ENCODE data around the gene TIMM17B.
"Not testable (repeated sequence)": the region's sequence is repeated elsewhere in the genome, so short reads cannot be mapped to it uniquely, and the experiment has no call there.

Gene TIMM17B

GRCh38 chrX:48893556-48894348, 3.8 kb downstream of the TIMM17B start:
- no peak for DNase-seq

DNA sequence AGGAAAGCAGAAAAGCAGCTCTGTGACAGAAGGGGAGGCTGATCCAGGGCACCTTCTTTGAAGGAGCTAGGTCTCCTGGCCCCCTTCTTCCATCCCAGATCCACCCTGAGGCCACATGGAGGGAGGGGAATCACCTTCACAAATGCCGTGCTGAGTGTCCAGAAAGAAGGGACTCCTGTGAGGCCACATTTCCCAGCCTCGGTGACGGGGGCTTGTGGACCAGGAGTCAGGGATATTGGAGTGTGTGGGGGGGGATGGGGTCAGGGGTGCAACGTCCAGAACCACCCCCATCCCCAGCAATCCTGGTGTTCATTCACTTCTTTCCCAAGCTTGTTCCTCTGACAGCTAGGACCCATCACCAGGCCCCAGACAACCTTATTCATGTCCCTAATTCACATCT, 4.7 kb downstream of the TIMM17B start:
- DNase-seq = no peak

- peak; percentile 83 for DNase-seq
These were observed 5.9 kb downstream of the TIMM17B start for GRCh38 chrX:48891402-48892288.

DNA sequence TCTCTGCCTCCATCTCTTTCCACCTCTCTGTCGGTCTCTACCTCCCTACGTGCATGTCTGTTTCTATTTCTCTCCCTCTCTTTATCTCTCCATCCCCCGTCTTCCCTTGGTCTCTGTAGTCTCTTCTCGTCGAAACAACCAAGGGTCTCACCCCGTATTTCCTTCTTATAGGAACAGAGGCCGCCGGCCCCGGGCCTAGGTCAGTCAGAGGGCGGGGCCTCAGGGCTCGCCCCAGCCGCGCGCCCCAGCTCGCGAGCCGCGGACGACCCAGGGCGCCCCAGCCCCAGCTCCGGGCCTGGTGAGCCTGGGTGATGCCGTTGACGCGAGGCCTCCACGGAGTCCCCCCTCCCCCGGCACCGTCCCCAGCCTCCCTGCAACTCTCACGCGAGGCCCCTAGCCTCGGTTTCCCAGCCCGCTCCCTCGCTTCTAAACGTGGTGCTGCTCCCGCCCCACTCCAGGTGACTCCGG, 6.6 kb downstream of the TIMM17B start:
- DNase-seq = no peak

- no peak for DNase-seq
These were observed 7.2 kb downstream of the TIMM17B start for GRCh38 chrX:48890296-48890925.

DNA sequence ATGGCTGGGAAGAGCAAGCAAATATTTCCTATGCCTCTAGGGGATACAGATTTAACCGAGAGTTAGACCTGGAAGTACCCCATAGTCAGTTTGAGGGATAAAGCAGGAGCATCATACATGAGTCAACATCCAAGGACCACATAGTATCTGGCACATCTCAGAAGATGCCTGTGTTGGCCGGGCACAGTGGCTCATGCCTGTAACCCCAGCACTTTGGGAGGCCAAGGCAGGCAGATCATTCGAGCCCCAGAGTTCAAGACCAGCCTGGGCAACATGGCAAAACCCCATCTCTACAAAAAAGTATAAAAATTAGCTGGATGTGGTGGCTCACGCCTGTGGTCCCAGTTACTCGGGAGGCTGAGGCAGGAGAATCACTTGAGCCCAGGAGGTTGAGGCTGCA, 11.0 kb downstream of the TIMM17B start:
- DNase-seq = not testable (repeated sequence)

DNA sequence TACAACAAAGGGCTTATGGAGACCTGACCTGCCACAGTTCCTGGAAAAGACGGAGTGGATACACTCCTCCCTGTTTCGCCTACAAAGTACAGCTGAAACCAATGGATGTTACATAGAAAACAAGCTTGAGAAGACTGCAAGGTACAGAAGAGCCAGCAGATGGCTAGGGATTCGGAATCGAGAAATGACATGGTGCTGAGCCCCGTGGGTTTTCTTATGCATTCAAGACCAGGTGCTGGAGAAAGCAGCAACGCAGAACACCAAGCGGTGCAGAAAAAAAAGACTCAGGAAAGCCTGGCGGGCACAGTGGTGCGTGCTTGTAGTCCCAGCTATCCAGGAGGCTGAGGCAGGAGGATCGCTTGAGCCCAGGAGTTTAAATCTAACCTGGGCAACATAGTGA, 13.8 kb downstream of the TIMM17B start:
- DNase-seq = no peak

DNA sequence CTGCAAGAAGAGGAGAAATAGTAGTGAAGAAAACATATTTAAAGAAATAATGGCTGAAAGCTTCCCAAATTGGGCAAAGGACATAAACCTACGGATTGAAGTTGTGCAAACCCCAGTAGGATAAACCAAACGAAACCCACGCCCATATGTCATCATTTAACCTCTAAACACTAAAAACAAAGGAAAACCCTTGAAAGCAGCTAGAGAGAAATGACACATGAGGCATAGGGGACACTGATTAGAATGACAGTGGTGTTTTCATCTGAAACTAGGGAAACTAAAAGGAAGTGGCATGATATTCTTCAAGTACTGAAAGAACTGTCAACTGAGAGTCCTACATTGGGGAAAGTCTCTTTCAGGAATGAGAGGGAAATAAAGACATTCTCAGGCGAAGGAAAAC, 20.6 kb downstream of the TIMM17B start:
- not testable (repeated sequence) for DNase-seq

GRCh38 chrX:48872017-48872416, 25.6 kb downstream of the TIMM17B start:
- DNase-seq = not testable (repeated sequence)

- DNase-seq = no peak
These were observed 33.4 kb downstream of the TIMM17B start for GRCh38 chrX:48864210-48864609.

GRCh38 chrX:48854898-48855297, 42.7 kb downstream of the TIMM17B start:
- DNase-seq = no peak

- not testable (repeated sequence) for DNase-seq
These were observed 43.3 kb downstream of the TIMM17B start for GRCh38 chrX:48854121-48854804.

- DNase-seq = not testable (repeated sequence)
These were observed 44.1 kb downstream of the TIMM17B start for GRCh38 chrX:48853494-48853893.

DNA sequence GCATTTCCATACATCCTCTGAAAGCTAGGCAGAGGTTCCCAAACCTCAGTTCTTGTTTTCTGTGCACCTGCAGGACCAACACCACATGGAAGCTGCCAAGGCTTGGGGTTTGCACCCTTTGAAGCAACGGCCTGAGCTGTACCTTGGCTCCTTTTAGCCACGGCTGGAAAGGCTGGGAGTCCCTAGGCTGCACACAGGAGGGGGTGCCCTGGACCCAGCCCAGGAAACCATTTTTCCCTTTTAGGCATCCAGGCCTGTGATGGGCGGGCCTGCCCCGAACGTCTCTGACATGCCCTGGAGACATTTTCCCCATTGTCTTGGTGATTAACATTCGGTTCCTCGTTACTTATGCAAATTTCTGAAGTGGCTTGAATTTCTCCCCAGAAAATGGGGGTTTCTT, 44.7 kb downstream of the TIMM17B start:
- DNase-seq = no peak

DNA sequence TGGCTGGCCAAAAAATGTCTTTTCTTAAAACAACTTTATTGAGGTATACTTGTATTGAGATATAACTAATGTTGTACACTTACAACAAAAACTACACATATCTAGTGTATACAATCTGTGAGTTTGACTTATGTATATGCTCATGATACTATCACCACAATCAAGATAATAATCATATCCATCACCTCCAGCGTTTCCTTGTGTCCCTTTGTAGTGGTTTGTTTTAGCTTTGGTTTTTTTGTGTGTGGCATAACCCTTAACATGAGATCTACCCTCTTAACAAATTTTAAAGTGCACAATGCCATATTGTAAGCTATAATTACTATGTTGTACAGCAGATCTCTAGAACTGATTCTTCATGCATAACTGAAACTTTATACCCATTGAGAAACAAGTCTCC, 48.7 kb downstream of the TIMM17B start:
- DNase-seq = no peak
